ENCODE measurements around the gene WDR74.

DNA sequence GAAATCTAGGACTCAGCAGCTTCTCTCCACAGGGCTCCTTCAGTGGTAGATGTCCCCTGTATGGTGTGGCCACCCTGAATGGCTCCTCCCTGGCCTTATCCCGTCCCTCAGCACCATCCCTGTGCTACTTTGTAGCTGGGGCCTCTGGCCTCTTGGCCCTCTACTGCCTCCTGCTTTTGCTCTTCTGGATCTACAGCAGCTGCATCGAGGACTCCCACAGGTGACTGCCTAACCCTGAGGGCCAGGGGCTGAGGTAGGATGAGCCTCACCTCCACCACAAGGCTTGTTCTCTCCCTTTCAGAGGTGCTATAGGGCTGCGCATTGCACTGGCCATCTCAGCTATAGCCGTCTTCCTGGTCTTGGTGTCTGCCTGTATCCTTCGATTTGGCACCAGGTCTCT, 50.4 kb downstream of the WDR74 start:
- TF ChIP-seq, protein P1, sequence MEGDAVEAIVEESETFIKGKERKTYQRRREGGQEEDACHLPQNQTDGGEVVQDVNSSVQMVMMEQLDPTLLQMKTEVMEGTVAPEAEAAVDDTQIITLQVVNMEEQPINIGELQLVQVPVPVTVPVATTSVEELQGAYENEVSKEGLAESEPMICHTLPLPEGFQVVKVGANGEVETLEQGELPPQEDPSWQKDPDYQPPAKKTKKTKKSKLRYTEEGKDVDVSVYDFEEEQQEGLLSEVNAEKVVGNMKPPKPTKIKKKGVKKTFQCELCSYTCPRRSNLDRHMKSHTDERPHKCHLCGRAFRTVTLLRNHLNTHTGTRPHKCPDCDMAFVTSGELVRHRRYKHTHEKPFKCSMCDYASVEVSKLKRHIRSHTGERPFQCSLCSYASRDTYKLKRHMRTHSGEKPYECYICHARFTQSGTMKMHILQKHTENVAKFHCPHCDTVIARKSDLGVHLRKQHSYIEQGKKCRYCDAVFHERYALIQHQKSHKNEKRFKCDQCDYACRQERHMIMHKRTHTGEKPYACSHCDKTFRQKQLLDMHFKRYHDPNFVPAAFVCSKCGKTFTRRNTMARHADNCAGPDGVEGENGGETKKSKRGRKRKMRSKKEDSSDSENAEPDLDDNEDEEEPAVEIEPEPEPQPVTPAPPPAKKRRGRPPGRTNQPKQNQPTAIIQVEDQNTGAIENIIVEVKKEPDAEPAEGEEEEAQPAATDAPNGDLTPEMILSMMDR (conservative IDR thresholded peaks at IDR 0.05; ENCODE audit: low read depth, low read length), result no peak
- TF ChIP-seq EZH2 (IDR thresholded peaks at IDR 0.05; ENCODE audit: borderline replicate concordance, low read depth, low read length, poor library complexity, severe bottlenecking), result no peak
